Adipocyte (in vitro differentiated cells): ENCODE results near the gene TMPRSS7.
A peak's percentile ranks its signal among the peaks of the same experiment; 100 is the strongest.

Experiments
- DNase-seq: peaks from one replicate; pipeline ENCODE4 v3.0.0-alpha.2; 2015; ENCODE audit warnings: low read depth
- H3K27me3 ChIP-seq: replicated peaks from 2 replicates; pipeline ENCODE4 v1.7.0; 2013; ENCODE audit warnings: mild to moderate bottlenecking, low read length, moderate library complexity; ENCODE audit not compliant: control insufficient read depth, insufficient read depth
- H3K36me3 ChIP-seq: 2 replicates; pipeline ENCODE4 v1.7.0; 2013; ENCODE audit warnings: low read length, mild to moderate bottlenecking, moderate library complexity; ENCODE audit not compliant: control insufficient read depth, insufficient read depth, severe bottlenecking
- H3K4me1 ChIP-seq: 2 replicates; pipeline ENCODE4 v1.7.0; 2013; ENCODE audit warnings: mild to moderate bottlenecking, low read length, moderate library complexity; ENCODE audit not compliant: control insufficient read depth, insufficient read depth
- H3K4me3 ChIP-seq: 2 replicates; pipeline ENCODE4 v1.7.0; 2013; ENCODE audit warnings: mild to moderate bottlenecking, low read length, moderate library complexity
- H3K9ac ChIP-seq: 2 replicates; pipeline ENCODE4 v1.7.0; 2013; ENCODE audit warnings: mild to moderate bottlenecking, low read length, moderate library complexity
- H3K9me3 ChIP-seq: 2 replicates; pipeline ENCODE4 v1.7.0; 2013; ENCODE audit warnings: mild to moderate bottlenecking, low read length, moderate library complexity; ENCODE audit not compliant: control insufficient read depth

Gene TMPRSS7

GRCh38 chr3:112122870-112123269 is 88.3 kb downstream of the TMPRSS7 start:
- Histone ChIP-seq H3K9ac (no peak overlapping the region), H3K9me3 (no peaks in the 10 kb centered on the region), H3K27me3 (no peaks in the 10 kb centered on the region), H3K4me1 (peaks cover 7% of the 10 kb centered on the region), H3K36me3 (no peaks in the 10 kb centered on the region), H3K4me3 (no peak overlapping the region)
- DNase-seq, result no peak

DNA sequence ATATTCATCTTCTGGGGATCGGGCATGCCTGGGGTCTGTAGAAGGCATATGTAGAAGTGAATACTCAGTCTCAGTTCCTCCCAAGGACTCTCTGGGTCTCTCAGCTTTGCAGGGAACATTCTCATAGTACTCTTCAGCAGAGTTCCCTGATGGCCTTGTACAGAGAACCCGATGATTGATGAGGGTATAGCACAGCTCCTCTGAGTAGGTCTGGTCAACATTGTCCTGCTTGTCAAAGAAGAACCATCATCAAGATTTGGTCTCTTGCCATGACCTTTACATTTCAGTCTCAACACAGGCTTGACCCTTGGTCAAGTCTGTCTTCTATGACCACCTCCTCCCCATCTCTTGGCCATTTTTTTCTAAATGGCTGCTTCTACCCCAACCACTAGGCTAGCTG is 89.0 kb downstream of the TMPRSS7 start:
- Histone ChIP-seq H3K9me3 (no peaks in the 10 kb centered on the region), H3K4me3 (no peak overlapping the region), H3K9ac (no peak overlapping the region), H3K4me1 (peaks cover 7% of the 10 kb centered on the region), H3K27me3 (no peaks in the 10 kb centered on the region), H3K36me3 (no peaks in the 10 kb centered on the region)
- no peak for DNase-seq

GRCh38 chr3:112124907-112125607 is 90.5 kb downstream of the TMPRSS7 start:
- Histone ChIP-seq H3K27me3 (no peaks in the 10 kb centered on the region), H3K9ac (no peak overlapping the region), H3K4me3 (no peak overlapping the region), H3K4me1 (peaks cover 7% of the 10 kb centered on the region), H3K9me3 (no peaks in the 10 kb centered on the region), H3K36me3 (no peaks in the 10 kb centered on the region)
- DNase-seq, result no peak

DNA sequence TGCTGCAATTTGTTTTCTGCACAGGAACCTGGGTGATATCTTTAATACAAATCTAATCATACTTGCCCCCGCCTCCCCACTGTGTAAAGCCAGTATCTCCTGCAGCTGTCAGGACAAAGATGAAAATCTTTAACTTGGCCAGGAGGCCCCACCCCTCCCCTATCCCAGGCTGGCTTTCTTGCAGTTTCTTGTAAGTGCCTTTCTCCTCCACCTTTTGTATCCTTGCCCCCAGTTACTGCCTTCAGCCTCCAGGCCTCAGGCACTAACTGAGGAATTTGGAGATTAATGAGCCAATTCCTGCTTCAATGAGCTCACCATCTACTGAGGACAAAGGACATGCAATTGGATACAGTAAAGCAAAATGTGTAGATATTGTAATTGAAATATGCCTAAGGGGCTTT is 92.0 kb downstream of the TMPRSS7 start:
- peak; percentile 65 for DNase-seq

GRCh38 chr3:112127522-112128494 is 93.3 kb downstream of the TMPRSS7 start:
- H3K9ac ChIP-seq, result no peak overlapping the region
- no peaks in the 10 kb centered on the region for H3K36me3 ChIP-seq
- peak overlapping the region; percentile 62 for H3K4me3 ChIP-seq
- no peak for DNase-seq
- peaks cover 7% of the 10 kb centered on the region for H3K4me1 ChIP-seq
- H3K9me3 ChIP-seq, result no peaks in the 10 kb centered on the region
- no peaks in the 10 kb centered on the region for H3K27me3 ChIP-seq

More for the DNA sequence above, 92.0 kb downstream of the TMPRSS7 start:
- Histone ChIP-seq H3K27me3 (no peaks in the 10 kb centered on the region), H3K4me1 (peaks cover 7% of the 10 kb centered on the region), H3K36me3 (no peaks in the 10 kb centered on the region), H3K4me3 (peak overlapping the region; percentile 62), H3K9me3 (no peaks in the 10 kb centered on the region), H3K9ac (peak overlapping the region; percentile 37)

- Histone ChIP-seq H3K9me3 (no peaks in the 10 kb centered on the region), H3K4me3 (no peak overlapping the region), H3K36me3 (no peaks in the 10 kb centered on the region), H3K4me1 (peaks cover 7% of the 10 kb centered on the region), H3K9ac (no peak overlapping the region), H3K27me3 (no peaks in the 10 kb centered on the region)
- DNase-seq, result peak; percentile 88
These were observed 94.5 kb downstream of the TMPRSS7 start for GRCh38 chr3:112128843-112129727.

DNA sequence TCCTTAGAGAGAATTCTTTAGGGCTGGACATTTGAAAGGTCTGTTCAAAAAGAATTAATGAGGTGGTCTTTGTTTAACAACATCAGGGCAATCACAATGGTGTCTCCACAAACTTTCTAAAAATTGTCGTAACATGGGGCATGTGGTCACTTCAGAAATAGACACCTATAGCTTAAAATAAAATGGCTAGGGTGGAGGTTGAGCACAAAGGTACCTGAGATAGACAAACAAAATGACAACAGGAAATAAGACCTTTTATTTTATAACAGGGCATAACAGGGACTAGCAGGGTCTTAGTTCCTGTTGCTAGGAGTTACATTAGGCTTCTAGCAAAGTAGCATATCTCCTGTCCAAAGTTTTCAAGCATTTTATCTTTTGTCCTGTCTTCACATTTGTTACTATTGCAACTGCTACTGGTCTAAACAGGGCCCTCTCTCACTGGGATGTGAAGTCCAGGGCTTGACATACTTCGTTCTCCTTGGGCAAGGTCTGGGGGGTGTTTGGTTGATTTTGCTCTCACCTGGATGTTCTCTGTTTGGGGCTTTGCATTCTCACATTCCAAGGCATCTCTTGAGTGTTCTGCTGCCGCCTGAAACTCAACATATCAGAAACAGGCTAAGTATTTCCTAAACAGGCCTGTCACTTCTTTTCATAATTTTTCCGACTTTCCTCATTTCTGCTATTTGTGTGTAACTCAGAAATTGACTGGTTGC is 95.5 kb downstream of the TMPRSS7 start:
- Histone ChIP-seq H3K9ac (no peak overlapping the region), H3K4me3 (no peak overlapping the region), H3K27me3 (no peaks in the 10 kb centered on the region), H3K36me3 (no peaks in the 10 kb centered on the region), H3K9me3 (no peaks in the 10 kb centered on the region), H3K4me1 (peaks cover 16% of the 10 kb centered on the region)
- DNase-seq, result no peak

- Histone ChIP-seq H3K4me1 (peaks cover 16% of the 10 kb centered on the region), H3K4me3 (no peak overlapping the region), H3K36me3 (no peaks in the 10 kb centered on the region), H3K27me3 (no peaks in the 10 kb centered on the region), H3K9me3 (no peaks in the 10 kb centered on the region), H3K9ac (no peak overlapping the region)
- no peak for DNase-seq
These were observed 96.1 kb downstream of the TMPRSS7 start for GRCh38 chr3:112130638-112130993.
